HEK293 (cell line): ENCODE results near the gene RSRC1.
A peak's percentile ranks its signal among the peaks of the same experiment; 100 is the strongest.

Experiments used
- CTCF ChIA-PET: fragments of 350-600 bp; formaldehyde crosslinking; extraction: SDS; loops from one replicate; lab custom pipeline; 2021; ENCODE audit warnings: antibody characterized with exemption; lab: Yijun Ruan, JAX
- POLR2A ChIA-PET: fragments of 300-600 bp; formaldehyde crosslinking; extraction: SDS; loops from one replicate; lab custom pipeline; 2020; ENCODE audit warnings: antibody characterized with exemption, inconsistent platforms; lab: Yijun Ruan, JAX
- H3K27ac ChIP-seq: fragments of 200-500 bp; sonication (Bioruptor generic); 2 replicates; pipeline ENCODE4 v1.5.1; 2014; ENCODE audit warnings: low read depth, low read length, control low read depth, inconsistent platforms; ENCODE audit errors: extremely low read depth
- H3K36me3 ChIP-seq, 2 experiments: fragments of 200-500 bp in 1 of 2; sonication (Bioruptor generic) in 1 of 2; 1 replicate in 1 of 2; 2 replicates in 1 of 2; pipeline ENCODE4 v1.5.1; 2014 to 2017; ENCODE audit warnings: inconsistent platforms in 2 of 2, low read length in 2 of 2; ENCODE audit not compliant: control insufficient read depth in 2 of 2, insufficient read depth in 1 of 2
- H3K4me1 ChIP-seq: fragments of 200-500 bp; sonication (Bioruptor generic); 2 replicates; pipeline ENCODE4 v1.5.1; 2014; ENCODE audit warnings: mild to moderate bottlenecking, low read length, inconsistent platforms; ENCODE audit not compliant: control insufficient read depth, insufficient read depth
- H3K4me3 ChIP-seq: 2 replicates; pipeline ENCODE4 v1.5.1; 2011; ENCODE audit warnings: low read depth, mild to moderate bottlenecking, control low read depth, low read length, moderate library complexity
- H3K9me3 ChIP-seq: fragments of 200-500 bp; sonication (Bioruptor generic); 2 replicates; pipeline ENCODE4 v1.5.1; 2014; ENCODE audit warnings: low read depth, low read length, inconsistent platforms; ENCODE audit not compliant: control insufficient read depth, insufficient read depth
- BCL6B ChIP-seq: fragments of 450-650 bp; formaldehyde crosslinking; IDR thresholded peaks from 2 replicates; pipeline ENCODE4 v1.5.1; 2017; ENCODE audit warnings: missing biosample characterization, missing genetic modification characterization
- GLI2 ChIP-seq: fragments of 450-650 bp; formaldehyde crosslinking; IDR thresholded peaks from 2 replicates; pipeline ENCODE4; 2017; ENCODE audit warnings: missing biosample characterization, missing genetic modification characterization, low read depth, borderline replicate concordance
- KLF17 ChIP-seq: fragments of 450-650 bp; formaldehyde crosslinking; IDR thresholded peaks from 2 replicates; pipeline ENCODE4 v1.5.1; 2016; ENCODE audit warnings: missing biosample characterization, missing genetic modification characterization
- YY2 ChIP-seq: fragments of 450-650 bp; formaldehyde crosslinking; IDR thresholded peaks from 2 replicates; pipeline ENCODE4 v1.5.1; 2016; ENCODE audit warnings: missing biosample characterization, missing genetic modification characterization
- ZNF121 ChIP-seq: fragments of 450-650 bp; formaldehyde crosslinking; IDR thresholded peaks from 2 replicates; pipeline ENCODE4 v1.5.1; 2016; ENCODE audit warnings: missing biosample characterization, missing genetic modification characterization
- ZNF239 ChIP-seq: fragments of 450-650 bp; formaldehyde crosslinking; IDR thresholded peaks from 2 replicates; pipeline ENCODE4 v1.5.1; 2016; ENCODE audit warnings: missing biosample characterization, missing genetic modification characterization
- ZNF48 ChIP-seq: fragments of 450-650 bp; formaldehyde crosslinking; IDR thresholded peaks from 2 replicates; pipeline ENCODE4 v1.5.1; 2016; ENCODE audit warnings: missing biosample characterization, missing genetic modification characterization
- ZNF518A ChIP-seq: fragments of 450-650 bp; formaldehyde crosslinking; conservative IDR thresholded peaks from 2 replicates; pipeline ENCODE4 v1.5.1; 2016; ENCODE audit warnings: low read depth, missing biosample characterization, missing genetic modification characterization
- ZNF544 ChIP-seq: fragments of 450-650 bp; formaldehyde crosslinking; IDR thresholded peaks from 2 replicates; pipeline ENCODE4 v1.5.0; 2017; ENCODE audit warnings: missing biosample characterization, missing genetic modification characterization
- ZNF555 ChIP-seq: fragments of 450-650 bp; formaldehyde crosslinking; conservative IDR thresholded peaks from 2 replicates; pipeline ENCODE4 v1.5.1; 2017; ENCODE audit warnings: missing biosample characterization, mild to moderate bottlenecking, missing genetic modification characterization, inconsistent platforms
- ZNF629 ChIP-seq: fragments of 450-650 bp; formaldehyde crosslinking; IDR thresholded peaks from 2 replicates; pipeline ENCODE4 v1.5.1; 2017; ENCODE audit warnings: missing biosample characterization, missing genetic modification characterization
- ZSCAN16 ChIP-seq: fragments of 450-650 bp; formaldehyde crosslinking; IDR thresholded peaks from 2 replicates; pipeline ENCODE4 v1.5.1; 2016; ENCODE audit warnings: missing biosample characterization, missing genetic modification characterization
- ZSCAN30 ChIP-seq: fragments of 450-650 bp; IDR thresholded peaks from 2 replicates; pipeline ENCODE4 v1.5.1; 2018; ENCODE audit warnings: missing biosample characterization, mild to moderate bottlenecking, missing genetic modification characterization, moderate library complexity
- TF ChIP-seq, protein P1 (sequence below): fragments of 450-650 bp; formaldehyde crosslinking; IDR thresholded peaks from 2 replicates; pipeline ENCODE4 v1.5.1; 2016; ENCODE audit warnings: missing biosample characterization, missing genetic modification characterization, borderline replicate concordance

RSRC1 gene

DNA sequence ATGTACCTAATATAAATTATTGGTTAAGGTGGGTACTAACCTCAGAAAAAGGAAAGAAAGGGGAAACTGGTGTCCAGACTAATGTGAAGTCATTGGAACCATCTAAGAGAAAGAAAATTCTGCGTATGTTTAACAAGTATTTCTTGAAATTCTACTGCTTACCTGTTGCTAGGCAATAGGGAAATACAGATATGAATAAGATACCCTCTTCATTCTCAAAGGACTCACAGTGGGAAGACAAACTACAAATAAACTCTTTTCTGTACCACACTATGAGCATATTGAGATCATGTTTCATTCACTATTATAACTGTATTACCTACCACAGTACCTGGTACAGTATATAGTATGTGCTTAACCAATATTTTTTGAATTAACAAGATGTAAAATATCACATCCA is 320.6 kb downstream of the RSRC1 start (continued):
- TF ChIP-seq, protein P1, sequence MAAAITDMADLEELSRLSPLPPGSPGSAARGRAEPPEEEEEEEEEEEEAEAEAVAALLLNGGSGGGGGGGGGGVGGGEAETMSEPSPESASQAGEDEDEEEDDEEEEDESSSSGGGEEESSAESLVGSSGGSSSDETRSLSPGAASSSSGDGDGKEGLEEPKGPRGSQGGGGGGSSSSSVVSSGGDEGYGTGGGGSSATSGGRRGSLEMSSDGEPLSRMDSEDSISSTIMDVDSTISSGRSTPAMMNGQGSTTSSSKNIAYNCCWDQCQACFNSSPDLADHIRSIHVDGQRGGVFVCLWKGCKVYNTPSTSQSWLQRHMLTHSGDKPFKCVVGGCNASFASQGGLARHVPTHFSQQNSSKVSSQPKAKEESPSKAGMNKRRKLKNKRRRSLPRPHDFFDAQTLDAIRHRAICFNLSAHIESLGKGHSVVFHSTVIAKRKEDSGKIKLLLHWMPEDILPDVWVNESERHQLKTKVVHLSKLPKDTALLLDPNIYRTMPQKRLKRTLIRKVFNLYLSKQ (tag by site-specific recombination) = no peak

- ChIA-PET POLR2A (no interaction called here), CTCF (interaction anchor here (0.6 to 0.9 kb wide), 2 partner anchors 92 to 824 kb away, joined by 3 read pairs; no protein-coding TSS in a partner anchor)
- Histone ChIP-seq H3K27ac (no peak overlapping the region), H3K36me3 (no peaks in the 10 kb centered on the region), H3K4me3 (no peak overlapping the region), H3K9me3 (no peaks in the 10 kb centered on the region), H3K4me1 (no peaks in the 10 kb centered on the region)
- TF ChIP-seq ZNF544 (tag by site-specific recombination) = no peak
- no peak for TF ChIP-seq ZNF518A
- peak; percentile 39; the same call in 1 of the 2 replicates for TF ChIP-seq BCL6B (tag by site-specific recombination)
- no peak for TF ChIP-seq ZSCAN30 (tag by site-specific recombination)
- no peak for TF ChIP-seq YY2 (tag by site-specific recombination)
- no peak for TF ChIP-seq ZNF121
Observed at GRCh38 chr3:158430968-158431367, 321.1 kb downstream of the RSRC1 start.

DNA sequence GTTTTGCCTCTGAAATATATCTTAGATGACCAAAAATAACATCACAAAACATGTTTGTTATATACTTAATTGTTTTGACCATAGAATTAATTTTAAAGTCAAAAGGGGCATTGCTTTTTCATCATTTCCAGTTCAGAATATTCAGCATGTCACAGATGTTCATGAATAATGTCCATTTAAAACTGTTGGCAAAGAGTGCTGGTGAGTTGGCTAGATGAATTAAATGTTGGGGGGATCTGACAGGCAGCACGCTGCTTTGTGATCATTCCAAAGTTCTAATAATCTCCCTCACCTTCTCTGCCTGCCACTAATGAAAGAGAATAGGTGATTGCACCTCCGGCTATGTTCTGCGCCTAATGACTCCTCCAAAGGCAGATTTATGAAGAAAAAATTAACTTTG is 321.9 kb downstream of the RSRC1 start:
- TF ChIP-seq ZNF239 (tag by site-specific recombination) = no peak
- no peak for TF ChIP-seq ZNF48
- no peak for TF ChIP-seq ZNF555 (tag by site-specific recombination)
- no peak for TF ChIP-seq GLI2
- TF ChIP-seq ZNF629 (tag by site-specific recombination) = no peak
- no peak for TF ChIP-seq ZSCAN16 (tag by site-specific recombination)
- TF ChIP-seq KLF17 = no peak
- H3K4me3 ChIP-seq = no peak overlapping the region
- CTCF ChIA-PET = no interaction called here
- POLR2A ChIA-PET = no interaction called here
- no peak overlapping the region for H3K27ac ChIP-seq
- no peaks in the 10 kb centered on the region for H3K9me3 ChIP-seq
- H3K4me1 ChIP-seq = no peaks in the 10 kb centered on the region
- H3K36me3 ChIP-seq = no peaks in the 10 kb centered on the region
